Astrocyte of the hippocampus (primary cell): ENCODE data around the gene SLC7A8.

Experiments
- DNase-seq: peaks from one replicate; pipeline ENCODE4 v3.0.0; 2011; ENCODE audit warnings: low read depth, low spot score

Gene SLC7A8

GRCh38 chr14:23182372-23183157 is 895 bp downstream of the SLC7A8 start:
- no peak for DNase-seq

GRCh38 chr14:23181946-23182345 is 1.5 kb downstream of the SLC7A8 start:
- no peak for DNase-seq

- DNase-seq = no peak
These were observed 2.0 kb downstream of the SLC7A8 start for GRCh38 chr14:23181453-23181852.

DNA sequence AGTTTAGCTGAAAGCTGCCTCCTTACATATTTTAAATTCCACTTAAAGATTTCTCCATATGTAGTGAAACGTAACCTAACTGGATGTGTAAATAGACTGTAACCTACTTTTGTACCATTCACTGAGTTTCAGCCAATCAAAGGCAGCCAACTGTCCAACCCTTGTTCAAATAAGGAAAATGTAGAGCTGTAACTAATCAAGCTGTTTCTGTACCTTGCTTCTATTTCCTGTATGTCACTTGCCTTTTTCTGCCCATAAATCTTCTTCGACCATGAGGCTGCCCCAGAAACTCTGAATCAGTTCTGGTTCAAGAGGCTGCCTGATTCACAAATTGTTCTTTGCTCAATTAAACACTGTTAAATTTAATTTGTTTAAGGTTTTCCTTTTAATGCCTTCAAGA is 6.3 kb downstream of the SLC7A8 start:
- no peak for DNase-seq

- DNase-seq = peak; percentile 35
These were observed 7.6 kb downstream of the SLC7A8 start for GRCh38 chr14:23175823-23176222.

- DNase-seq = no peak
These were observed 8.9 kb downstream of the SLC7A8 start for GRCh38 chr14:23174296-23175184.

DNA sequence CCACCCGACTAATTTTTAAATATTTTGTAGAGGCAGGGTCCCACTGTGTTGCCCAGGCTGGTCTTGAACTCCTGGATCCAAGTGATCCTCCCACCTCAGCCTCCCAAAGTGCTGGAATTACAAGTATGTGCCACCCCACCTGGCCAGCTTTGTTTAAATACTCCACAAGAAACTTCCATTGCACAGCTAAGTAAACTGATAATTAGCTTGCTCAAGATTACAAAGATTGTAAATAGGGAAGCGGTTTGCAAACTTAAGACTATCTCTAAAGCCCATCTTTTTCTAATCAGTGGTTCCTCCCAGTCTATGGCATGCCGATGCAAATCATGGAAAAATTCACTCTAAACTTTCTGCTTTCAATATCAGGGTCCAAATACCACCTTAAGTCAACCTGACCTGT is 9.7 kb downstream of the SLC7A8 start:
- DNase-seq = no peak

DNA sequence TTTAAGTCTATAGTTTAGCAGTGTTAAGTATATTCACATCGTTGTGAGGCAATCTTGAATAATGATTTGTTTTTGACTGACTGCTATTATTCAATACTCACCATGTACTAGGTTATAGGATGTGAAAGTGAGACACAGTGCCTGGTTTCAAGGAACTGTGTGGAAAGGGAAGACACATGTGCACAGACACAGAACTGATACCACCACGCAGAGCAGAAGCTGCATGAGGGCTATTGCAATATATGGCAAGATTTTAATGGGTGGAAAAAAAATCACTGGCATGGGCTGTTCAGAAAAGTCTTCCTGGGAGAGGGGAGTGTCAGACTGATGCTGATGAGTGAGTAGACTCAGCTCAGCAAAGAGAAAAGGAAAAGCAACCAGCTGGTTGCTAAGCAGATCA is 10.4 kb downstream of the SLC7A8 start:
- no peak for DNase-seq

GRCh38 chr14:23172574-23172973 is 10.9 kb downstream of the SLC7A8 start:
- no peak for DNase-seq

DNA sequence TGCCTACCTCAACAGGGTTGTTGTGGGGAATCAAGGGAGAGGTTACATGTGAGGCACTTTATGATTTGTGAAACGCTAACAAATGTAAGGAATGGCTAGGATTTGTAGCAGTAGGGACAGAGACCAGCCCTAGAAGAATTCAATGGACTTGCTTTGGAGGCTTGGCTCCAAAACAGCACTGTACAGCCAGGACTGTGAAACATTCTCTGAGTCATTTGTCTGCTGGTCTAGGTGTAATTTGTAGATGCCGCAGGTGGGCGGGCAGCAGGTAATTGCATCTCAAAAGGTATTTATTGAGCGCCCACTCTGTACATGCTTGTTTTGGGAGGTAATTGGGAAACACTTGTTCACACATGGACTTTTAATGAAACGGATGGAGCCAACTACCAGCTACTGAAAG is 11.4 kb downstream of the SLC7A8 start:
- no peak for DNase-seq

DNA sequence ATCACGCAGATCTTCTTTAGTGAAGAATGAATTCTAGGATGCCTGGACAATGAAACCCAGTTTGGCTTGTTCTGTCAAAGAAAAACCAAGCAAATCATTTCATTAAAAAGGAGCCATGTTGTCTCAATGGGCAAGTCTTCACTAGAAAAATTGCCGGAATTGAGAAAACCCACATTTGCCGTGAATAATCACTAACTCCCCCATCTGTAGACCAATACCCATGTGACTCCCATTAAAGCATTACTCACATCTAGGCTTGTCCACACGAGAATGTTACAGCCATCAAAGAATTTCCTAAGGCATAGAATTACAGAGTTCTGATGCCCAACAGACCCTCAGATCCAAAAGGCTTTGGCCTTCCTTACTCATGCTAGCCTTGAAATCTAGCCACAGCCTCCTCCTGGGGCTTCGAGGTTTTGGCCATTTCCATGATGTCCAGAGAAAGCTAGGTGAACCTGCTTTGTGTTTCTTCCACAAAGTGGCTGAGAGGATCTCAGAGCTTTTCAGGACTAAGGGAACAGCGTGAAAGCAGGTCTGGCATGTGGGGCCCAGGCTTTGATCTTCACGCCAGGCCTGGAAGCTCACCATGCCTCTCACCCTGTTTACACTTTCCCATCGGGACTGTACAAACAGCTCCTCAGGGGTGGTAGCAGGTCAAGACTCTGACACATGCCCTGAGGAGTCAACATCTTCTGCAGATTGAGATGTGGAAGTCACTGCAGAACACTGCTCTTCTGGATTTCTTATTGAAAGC is 12.1 kb downstream of the SLC7A8 start:
- peak; percentile 7 for DNase-seq

GRCh38 chr14:23169622-23170021 is 13.8 kb downstream of the SLC7A8 start:
- no peak for DNase-seq

- DNase-seq = no peak
These were observed 15.2 kb downstream of the SLC7A8 start for GRCh38 chr14:23168246-23168645.

GRCh38 chr14:23167116-23167847 is 16.2 kb downstream of the SLC7A8 start:
- peak; percentile 57 for DNase-seq

DNA sequence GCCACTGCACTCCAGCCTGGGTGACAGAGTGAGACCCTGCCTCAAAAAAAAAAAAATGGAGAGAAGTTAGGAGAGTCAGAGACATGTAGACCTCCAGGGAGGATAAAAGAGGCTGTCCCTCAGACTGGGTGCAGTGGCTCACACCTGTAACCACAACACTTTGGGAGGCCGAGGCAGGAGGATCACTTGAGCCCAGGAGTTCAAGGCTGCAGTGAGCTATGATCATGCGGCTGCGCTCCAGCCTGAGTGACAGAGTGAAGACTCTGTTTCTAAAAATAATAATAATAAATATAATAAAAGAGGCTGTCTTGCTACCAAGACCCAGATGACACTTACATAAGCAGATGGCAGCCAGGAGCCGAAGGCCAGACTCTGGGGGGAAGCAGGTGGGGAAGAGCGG is 18.5 kb downstream of the SLC7A8 start:
- no peak for DNase-seq

- DNase-seq = no peak
These were observed 19.2 kb downstream of the SLC7A8 start for GRCh38 chr14:23164250-23164649.

- no peak for DNase-seq
These were observed 19.6 kb downstream of the SLC7A8 start for GRCh38 chr14:23163830-23164229.

DNA sequence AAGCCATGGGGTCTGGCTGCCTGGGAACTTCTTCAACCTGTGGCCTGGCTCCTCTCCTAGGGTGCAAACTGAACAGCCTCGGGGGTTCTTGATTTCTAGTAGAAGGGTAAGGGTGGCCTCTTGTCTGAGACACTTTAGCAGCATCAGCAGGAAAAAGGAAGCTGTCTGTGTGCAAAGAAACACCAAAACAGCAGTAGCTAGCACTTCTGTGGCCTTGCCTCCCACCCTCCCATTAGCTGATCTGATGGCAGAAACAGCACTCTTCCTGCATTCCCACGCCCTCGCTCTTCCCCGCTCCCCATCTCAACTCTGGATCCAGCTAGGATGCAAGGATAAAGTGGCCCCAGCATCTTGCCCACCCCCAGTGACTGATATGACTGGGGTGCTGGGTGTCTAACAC is 20.7 kb downstream of the SLC7A8 start:
- DNase-seq = no peak

DNA sequence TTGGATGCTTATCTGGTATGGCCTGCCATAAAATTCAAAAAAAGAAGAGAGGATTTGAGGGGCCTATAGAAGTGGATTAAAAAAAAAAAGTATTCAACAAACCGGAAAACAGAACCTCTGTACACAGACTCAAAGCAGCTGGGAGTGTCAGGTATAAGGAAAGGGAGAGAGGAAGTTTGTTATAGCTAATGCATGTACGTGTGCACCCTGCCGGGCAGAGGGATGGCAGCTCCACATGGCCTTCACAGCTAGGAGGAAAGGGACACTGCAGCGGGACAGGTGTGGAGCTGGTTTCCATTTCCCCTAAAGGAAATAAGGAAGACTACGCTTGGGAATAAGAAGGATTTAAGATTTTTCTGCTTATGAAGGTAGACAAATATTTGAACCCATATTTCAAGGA is 21.5 kb downstream of the SLC7A8 start:
- no peak for DNase-seq

- DNase-seq = peak; percentile 77
These were observed 22.4 kb downstream of the SLC7A8 start for GRCh38 chr14:23160924-23161522.

DNA sequence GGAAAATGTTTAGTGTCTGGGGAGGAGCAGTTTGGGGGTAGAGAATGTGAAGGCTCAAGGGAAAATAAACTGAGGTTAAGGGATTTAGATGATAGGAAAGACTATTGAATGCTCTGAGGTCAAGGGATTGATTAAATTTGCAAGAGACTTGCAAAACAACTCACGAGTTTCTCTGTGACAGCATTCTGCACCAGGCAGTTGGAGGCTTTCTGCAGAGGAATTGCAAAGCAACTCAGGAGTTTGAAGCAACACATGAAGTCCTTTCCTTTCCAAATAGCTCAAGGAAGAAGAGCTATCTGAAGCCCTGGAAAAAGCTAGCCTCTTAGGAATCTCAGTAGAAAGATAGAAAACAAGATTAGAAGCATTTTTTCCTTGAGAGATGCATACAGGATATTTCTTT is 23.9 kb downstream of the SLC7A8 start:
- DNase-seq = no peak
